Measurements from ENCODE around the gene ASS1. TPM values are rescaled to one million over a fixed set of nuclear protein-coding genes. Genes with fewer than 3 reads are reported as not detected.

Gene ASS1
- total RNA-seq, 1 donor from 2014 or later, result 1.9 TPM

DNA sequence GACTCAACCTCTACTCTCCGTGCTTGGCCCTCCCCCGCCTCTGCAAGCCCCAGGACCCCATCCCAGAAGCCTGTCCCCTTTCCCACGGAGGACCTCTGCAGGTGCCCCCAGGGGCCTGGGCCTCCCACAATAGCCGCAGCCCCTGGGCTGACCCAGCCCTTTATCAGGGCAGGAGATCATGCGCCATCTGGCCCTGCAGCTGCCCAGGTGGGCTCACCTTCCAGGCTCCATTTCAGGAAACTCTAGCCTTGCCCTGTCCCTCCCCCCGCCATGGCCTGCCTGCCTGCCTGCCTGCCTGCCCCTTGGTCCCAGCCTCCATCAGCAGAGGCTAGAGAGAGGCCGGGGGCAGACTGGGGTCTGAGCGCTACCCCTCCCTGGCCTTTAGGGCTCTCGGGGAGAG lies 48.7 kb downstream of the ASS1 start:
- intact Hi-C loops (cut with micrococcal nuclease), result no loop called here

DNA sequence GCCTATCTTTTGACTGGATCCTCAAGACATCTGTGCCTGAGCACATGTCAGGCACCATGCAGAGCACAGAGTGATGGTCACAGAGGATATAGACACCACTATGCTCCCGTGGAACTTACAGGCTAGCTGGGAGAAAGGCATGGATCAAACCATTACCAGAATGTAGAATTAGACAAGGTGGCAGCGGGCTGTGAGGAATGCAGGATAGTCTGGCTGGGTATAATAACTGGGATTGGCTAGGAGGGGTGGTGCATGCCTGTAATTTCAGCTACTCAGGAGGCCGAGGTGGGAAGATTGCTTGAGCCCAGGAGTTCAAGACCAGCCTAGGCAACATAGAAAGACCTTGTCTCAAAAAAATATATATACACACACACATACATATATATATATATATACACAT lies 50.3 kb downstream of the ASS1 start:
- intact Hi-C loops (cut with micrococcal nuclease), result no loop called here

- intact Hi-C loops (cut with micrococcal nuclease), result no loop called here
Observed at GRCh38 chr9:130497139-130497538, 52.4 kb downstream of the ASS1 start.

- intact Hi-C loops (cut with micrococcal nuclease), result no loop called here
Observed at GRCh38 chr9:130498298-130498917, 53.6 kb downstream of the ASS1 start.

GRCh38 chr9:130498918-130499698 lies 54.3 kb downstream of the ASS1 start:
- intact Hi-C loops (cut with micrococcal nuclease), result no loop called here

DNA sequence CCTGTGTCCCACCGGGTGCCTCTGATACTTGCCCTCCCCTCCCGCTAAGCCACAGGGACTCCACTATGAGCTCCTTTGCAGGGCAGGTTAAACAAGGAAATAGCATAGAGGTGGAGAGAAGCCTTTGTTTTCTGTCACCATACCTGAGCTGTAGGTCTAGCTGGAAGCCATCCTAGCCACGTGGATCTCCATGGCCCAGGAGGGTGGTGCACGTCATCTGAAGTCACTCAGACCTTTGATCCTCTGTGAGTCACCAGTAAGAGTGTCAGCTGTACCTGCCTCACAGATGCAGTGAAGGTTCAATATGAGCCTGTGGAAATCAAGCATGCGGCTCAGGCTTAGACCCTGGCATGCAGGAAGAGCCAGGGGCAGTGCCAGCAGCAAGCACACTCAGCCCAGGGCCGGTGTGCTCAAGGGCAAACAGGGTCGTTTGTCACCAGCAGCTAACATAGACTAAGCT lies 55.1 kb downstream of the ASS1 start:
- intact Hi-C loops (cut with micrococcal nuclease), result no loop called here

DNA sequence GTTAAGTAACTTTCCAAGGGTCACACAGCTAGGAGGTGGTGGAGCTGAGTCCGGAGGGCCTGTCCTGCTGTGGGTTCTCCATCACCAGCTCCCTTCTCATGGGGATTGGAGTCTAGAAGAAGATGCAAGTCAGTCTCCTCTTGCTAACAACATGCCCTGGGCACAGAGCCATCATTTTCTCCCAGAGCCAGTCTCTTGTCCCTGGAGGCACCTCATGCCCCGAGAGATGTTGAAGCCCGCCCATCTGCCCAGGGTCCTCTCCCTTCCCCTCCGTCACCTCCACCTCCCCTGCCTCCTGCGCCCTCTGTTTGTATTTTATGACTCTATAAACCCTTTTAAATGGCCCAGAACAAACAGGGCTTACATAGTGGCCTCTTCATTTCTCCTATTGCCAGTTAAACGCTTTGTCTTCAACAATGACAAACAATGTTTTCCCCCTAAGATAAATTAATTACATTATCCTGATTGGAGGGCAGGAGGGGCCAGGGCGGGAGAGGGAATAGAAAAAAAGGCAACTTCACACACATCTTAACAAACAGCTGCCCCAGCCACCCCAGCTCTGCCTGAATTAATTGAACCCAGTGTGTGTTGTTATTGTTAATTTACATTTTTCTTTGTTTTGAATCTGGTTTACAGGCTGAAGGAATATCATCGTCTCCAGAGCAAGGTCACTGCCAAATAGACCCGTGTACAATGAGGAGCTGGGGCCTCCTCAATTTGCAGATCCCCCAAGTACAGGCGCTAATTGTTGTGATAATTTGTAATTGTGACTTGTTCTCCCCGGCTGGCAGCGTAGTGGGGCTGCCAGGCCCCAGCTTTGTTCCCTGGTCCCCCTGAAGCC lies 55.8 kb downstream of the ASS1 start:
- intact Hi-C loops (cut with micrococcal nuclease), result no loop called here

DNA sequence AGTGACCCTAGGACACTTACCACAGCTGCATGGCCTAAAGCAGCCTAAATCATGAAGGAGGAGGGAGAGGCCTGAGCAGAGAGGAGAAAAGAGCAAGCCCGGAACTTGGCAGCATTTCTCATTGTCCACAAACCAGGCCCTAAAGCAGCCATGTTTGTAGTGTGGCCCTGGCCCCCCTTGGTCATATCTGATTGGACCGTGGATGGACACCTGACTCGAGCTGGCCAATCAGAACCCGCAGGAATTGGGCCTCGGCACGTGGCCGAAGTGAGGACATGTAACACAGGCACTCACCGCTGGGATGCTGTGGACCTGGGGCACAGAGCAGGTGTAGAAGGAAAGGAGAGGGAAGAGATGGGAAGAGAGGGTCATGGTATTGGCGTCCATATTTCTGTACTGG lies 56.9 kb downstream of the ASS1 start:
- intact Hi-C loops (cut with micrococcal nuclease), result no loop called here

DNA sequence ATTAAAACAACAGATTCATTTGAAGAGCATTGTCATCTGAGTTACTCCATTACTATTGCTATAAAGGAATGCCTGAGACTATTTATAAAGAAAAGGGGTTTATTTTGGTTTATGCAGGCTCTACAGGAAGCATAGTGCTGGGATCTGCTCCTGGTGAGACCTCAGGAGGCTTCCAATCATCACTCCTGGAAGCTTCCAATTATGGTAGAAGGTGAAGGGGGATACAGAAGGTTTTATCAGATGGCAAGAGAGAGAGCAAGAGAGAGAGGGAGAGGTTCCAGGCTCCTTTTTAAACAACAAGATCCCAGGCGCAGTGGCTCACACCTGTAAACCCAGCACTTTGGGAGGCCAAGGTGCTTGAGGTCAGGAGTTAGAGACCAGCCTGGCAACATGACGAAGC lies 63.5 kb downstream of the ASS1 start:
- intact Hi-C loops (cut with micrococcal nuclease), result no loop called here

- intact Hi-C loops (cut with micrococcal nuclease), result no loop called here
Observed at GRCh38 chr9:130512199-130512598, 67.4 kb downstream of the ASS1 start.

GRCh38 chr9:130513078-130513477 lies 68.3 kb downstream of the ASS1 start:
- intact Hi-C loops (cut with micrococcal nuclease), result no loop called here

DNA sequence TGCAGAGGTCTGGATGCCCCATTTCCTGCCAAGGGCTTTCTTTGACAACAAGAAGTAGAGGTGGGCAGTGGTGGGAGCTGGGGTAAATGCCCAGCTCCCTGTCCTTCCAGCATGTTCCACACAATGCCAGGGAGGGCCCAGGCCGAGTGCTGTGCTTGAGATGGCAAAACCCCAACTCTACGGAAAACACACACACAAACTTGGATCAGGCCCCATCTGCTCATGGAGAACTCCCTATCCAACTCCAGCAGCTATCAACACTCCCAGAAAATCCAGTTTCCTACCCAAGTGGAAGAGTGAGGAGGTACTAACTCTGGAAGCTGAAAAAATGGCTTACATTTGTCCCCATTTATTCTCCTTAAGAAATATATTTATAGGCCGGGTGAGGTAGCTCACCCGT lies 73.5 kb downstream of the ASS1 start:
- intact Hi-C loops (cut with micrococcal nuclease), result no loop called here

DNA sequence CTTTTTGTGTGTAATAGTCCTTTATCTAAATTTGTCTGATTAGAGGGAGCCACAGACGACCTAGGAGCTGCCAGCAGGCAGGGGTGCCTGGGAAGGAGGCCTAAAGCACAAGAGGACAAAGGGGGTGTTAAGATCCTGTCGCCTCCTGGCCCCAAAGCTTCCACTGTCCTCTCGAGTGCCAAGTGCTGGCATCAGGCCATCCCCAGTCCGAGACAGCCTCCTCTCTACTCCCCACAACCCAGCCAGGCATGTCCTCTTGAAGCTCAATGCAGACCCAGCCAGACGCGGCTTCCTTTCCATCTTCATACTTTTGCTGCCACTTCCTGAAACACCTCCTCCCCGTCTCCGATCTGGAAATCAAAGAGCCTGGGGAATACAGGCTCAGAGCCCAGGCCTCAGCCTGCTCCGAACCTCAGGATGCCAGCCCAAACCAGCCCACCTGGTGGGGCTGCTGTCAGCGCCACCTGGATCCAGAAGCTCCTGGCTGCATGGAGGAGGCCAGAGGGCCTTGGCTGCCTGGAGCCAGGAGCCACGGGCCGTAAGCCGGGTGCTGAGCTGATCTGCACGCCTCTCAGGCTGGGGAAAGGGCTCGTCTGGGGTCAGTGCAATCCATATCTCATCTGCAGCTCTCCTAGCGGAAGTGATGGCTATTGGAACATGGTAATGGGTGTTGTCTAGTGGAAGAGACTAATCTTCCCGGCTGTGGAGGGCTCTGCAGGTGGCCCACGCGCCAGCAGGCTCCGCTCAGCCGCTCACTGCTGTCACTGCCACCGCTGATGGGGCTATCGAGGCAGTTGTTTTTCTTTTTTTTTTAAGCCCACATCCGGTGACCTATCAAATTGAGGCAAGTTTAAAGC lies 74.4 kb downstream of the ASS1 start:
- intact Hi-C loops (cut with micrococcal nuclease), result no loop called here

GRCh38 chr9:130519927-130520326 lies 75.2 kb downstream of the ASS1 start:
- intact Hi-C loops (cut with micrococcal nuclease), result no loop called here

DNA sequence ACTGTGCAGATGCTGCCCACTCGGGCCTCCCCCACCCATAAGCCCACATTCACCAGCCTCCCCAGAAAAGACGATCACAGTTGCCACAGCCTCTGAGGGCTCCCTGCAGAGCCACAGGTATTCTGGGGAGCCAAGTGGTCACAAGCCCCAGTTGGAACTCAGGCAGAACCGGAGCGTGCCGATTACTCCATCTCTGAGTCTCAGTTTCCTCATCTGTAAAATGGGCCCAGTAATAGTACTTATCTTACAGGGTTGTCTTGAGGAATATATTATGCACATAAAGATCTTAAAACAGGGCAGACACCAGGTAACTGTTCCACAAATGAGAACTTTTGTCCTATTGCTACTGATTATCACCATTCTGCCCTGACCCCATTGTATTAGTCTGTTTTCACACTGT lies 77.0 kb downstream of the ASS1 start:
- intact Hi-C loops (cut with micrococcal nuclease), result no loop called here

- intact Hi-C loops (cut with micrococcal nuclease), result no loop called here
Observed at GRCh38 chr9:130522233-130522808, 77.6 kb downstream of the ASS1 start.

DNA sequence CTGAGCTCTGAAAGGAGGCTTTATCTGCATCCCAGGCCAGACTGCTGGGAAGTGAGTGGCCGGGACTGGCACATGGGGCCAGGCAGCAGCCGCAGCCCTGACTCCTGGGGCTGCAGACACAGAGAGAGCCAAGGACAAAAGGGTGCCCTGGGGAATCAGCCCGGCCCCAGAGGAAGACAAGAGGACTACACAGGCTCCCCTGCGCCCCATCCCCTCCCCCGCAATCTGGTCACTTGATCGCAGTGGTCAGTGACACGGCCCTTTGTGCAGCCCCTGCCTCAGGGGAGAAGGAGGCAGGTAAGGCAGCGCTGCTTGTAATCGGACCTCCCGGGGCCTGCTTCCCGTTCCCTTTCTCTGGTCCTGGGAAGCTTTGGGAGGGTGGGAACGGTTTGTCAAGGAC lies 79.2 kb downstream of the ASS1 start:
- intact Hi-C loops (cut with micrococcal nuclease), result no loop called here

- intact Hi-C loops (cut with micrococcal nuclease), result no loop called here
Observed at GRCh38 chr9:130526193-130526853, 81.6 kb downstream of the ASS1 start.

DNA sequence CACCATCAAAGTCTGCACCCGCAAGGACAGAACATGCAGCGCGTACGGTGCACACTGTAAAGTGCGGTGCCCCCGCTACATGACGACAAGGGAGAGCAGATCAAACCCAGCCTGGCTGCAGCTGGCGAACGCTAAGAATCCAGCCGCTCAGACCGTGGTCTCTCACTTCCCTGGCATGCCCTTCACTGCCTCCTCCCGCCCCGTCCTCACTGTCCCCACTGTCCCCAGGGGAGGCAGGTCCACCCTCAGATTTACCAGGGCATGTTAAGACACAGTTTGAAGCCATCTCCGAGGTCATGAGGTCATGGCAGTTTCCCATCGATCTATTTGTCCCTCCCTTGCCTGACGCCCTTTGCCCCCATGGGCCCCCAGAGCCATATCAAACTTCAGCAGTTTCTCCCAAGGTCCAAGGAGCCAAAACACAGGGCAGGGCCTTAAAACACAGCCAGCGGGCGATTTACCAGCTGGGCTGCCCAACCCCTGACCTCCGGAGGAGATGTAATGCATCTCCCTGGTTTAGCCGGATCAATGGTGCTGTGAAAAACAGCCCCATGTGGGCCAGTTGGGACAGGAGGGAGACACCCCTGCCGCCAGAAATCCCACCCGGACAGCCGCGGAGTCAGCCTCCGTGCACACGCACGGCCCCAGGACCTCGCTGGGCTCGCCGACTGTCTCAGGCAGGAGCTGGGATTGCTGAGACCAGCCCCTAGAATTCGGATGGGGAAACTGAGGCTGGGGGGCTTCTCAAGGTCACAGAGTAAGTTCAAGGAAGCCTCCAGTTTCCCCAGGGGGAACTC lies 82.3 kb downstream of the ASS1 start:
- intact Hi-C loops (cut with micrococcal nuclease), result no loop called here

Measured in T-helper 2 cell treated with Interferon-gamma antibody and Interleukin-4, amounts not matched to agents 100 ng/mL and 5 ng/mL, for 36 hours (primary cell).